ENCODE data around the gene NWD2. TPM values are rescaled to one million over a fixed set of nuclear protein-coding genes. Genes with fewer than 3 reads are reported as not detected.

Gene NWD2
- total and polyA plus RNA-seq, 10 of the 15 experiments (the other 5 are each of a cell fraction or from before 2014, with no cell fraction given), result not detected

DNA sequence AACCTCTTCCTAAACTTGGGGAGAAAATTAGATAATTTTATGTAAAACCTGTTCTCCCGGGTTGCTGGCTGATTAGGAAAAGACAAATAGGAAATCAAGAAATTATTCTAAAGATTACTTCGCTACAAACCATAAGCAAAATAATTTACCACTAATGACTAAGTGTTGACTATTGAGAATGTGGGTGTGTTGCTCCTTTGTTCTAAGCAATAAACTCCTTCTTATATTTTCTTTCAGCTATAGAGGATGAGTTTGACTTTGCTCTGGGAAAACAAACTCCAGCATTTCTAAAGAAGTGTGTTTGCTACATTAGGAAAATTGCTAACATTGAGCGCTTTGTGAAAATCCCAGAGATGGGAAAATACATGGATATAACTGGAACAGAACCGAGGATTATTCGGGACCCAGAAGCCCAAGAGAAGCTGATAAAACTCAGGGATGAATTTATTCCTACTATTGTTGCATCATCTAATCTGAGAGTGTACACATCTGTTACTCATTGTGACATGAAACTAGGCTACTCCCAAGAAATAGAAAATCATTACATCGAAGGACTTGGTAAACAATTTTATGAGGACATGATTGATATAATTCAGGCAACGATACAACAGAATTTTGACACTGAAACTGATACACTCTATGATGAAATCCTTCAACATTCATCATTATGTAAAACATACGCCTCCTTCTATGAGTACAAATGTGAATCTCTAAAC is 194.2 kb downstream of the NWD2 start:
- ChIA-PET SMC1A (ENCODE audit: uncharacterized antibody, unreplicated experiment) (no interaction called here), POLR2A (no interaction called here), CTCF (interaction anchor here (0.9 to 1.8 kb wide), 2 partner anchors 49 to 164 kb away, joined by 3 to 6 read pairs; no protein-coding TSS in a partner anchor), RAD21 (ENCODE audit: unreplicated experiment) (no interaction called here)
- no peak overlapping the region for H2AFZ ChIP-seq (ENCODE audit: control insufficient read depth, low read depth, low read length)
- no peaks in the 10 kb centered on the region for H3K9me3 ChIP-seq (replicated peaks; ENCODE audit: control insufficient read depth, insufficient read depth, low read length)
- no peaks in the 10 kb centered on the region for H3K27me3 ChIP-seq (replicated peaks in 1 of 2; ENCODE audit: control insufficient read depth in 2 of 2, insufficient read depth in 2 of 2, low read length in 1 of 2)
- no peaks in the 10 kb centered on the region for H3K79me2 ChIP-seq (ENCODE audit: control insufficient read depth, insufficient read depth, low read length)
- in situ Hi-C loops (cut with MboI) (no loop called here), intact Hi-C loops (cut with micrococcal nuclease; ENCODE audit: unreplicated experiment) (loop anchor here (10.0 kb wide), 1 partner anchor 326 kb away; no protein-coding TSS in a partner anchor)
- no peaks in the 10 kb centered on the region for H4K20me1 ChIP-seq (ENCODE audit: control insufficient read depth, insufficient read depth)
- 28% methylated on average over 8 of the region's 8 CpGs for WGBS (ENCODE audit: insufficient coverage, insufficient replicate concordance, low lambda C conversion rate, missing lambda C conversion rate)
- no TSS peak for BruUV-seq (replicated peaks)
- no peaks in the 10 kb centered on the region for H3K4me1 ChIP-seq (ENCODE audit: control insufficient read depth, insufficient read depth, low read length)
- FAIRE-seq (no peak), ATAC-seq (no peak), DNase-seq (ENCODE audit: low read depth, low spot score) (no peak)
- no peaks in the 10 kb centered on the region for H3K36me3 ChIP-seq (ENCODE audit: control insufficient read depth in 2 of 2, insufficient read depth in 2 of 2, low read length in 1 of 2)
- no peak overlapping the region for H3K4me3 ChIP-seq
- H3K27ac ChIP-seq (ENCODE audit: control insufficient read depth, insufficient read depth), result no peak overlapping the region
- no peak overlapping the region for H3K9ac ChIP-seq (ENCODE audit: control insufficient read depth, insufficient read depth, low read length)
- H3K4me2 ChIP-seq (ENCODE audit: control insufficient read depth, insufficient read depth), result no peak overlapping the region
- TF ChIP-seq SMAD5 (IDR thresholded peaks at IDR 0.05; ENCODE audit: low read depth), result no peak
- no peak for TF ChIP-seq EGR1 (IDR thresholded peaks at IDR 0.05; ENCODE audit: borderline replicate concordance in 1 of 2, low read depth in 2 of 2, low read length in 2 of 2)
- no peak for TF ChIP-seq MEF2A (IDR thresholded peaks at IDR 0.05; ENCODE audit: insufficient read depth, low read depth, low read length)
- TF ChIP-seq, protein P1, sequence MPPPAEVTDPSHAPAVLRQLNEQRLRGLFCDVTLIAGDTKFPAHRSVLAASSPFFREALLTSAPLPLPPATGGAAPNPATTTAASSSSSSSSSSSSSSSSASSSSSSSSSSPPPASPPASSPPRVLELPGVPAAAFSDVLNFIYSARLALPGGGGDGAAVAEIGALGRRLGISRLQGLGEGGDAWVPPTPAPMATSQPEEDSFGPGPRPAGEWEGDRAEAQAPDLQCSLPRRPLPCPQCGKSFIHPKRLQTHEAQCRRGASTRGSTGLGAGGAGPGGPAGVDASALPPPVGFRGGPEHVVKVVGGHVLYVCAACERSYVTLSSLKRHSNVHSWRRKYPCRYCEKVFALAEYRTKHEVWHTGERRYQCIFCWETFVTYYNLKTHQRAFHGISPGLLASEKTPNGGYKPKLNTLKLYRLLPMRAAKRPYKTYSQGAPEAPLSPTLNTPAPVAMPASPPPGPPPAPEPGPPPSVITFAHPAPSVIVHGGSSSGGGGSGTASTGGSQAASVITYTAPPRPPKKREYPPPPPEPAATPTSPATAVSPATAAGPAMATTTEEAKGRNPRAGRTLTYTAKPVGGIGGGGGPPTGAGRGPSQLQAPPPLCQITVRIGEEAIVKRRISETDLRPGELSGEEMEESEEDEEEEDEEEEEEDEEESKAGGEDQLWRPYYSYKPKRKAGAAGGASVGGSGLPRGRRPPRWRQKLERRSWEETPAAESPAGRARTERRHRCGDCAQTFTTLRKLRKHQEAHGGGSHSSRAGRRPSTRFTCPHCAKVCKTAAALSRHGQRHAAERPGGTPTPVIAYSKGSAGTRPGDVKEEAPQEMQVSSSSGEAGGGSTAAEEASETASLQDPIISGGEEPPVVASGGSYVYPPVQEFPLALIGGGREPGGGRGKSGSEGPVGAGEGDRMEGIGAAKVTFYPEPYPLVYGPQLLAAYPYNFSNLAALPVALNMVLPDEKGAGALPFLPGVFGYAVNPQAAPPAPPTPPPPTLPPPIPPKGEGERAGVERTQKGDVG (CRISPR knock-in tag; IDR thresholded peaks at IDR 0.05), result no peak
- no peak for TF ChIP-seq EED (IDR thresholded peaks at IDR 0.05; ENCODE audit: low read depth)
- TF ChIP-seq CHD1 (IDR thresholded peaks at IDR 0.05; ENCODE audit: low read depth, low read length), result no peak
- no peak for TF ChIP-seq RBBP5 (conservative IDR thresholded peaks at IDR 0.05)
- no peak for TF ChIP-seq TARDBP (IDR thresholded peaks at IDR 0.05; ENCODE audit: borderline replicate concordance)
- no peak for TF ChIP-seq PAX5 (IDR thresholded peaks at IDR 0.05; ENCODE audit: borderline replicate concordance, low read depth, low read length)
- TF ChIP-seq, protein P2, sequence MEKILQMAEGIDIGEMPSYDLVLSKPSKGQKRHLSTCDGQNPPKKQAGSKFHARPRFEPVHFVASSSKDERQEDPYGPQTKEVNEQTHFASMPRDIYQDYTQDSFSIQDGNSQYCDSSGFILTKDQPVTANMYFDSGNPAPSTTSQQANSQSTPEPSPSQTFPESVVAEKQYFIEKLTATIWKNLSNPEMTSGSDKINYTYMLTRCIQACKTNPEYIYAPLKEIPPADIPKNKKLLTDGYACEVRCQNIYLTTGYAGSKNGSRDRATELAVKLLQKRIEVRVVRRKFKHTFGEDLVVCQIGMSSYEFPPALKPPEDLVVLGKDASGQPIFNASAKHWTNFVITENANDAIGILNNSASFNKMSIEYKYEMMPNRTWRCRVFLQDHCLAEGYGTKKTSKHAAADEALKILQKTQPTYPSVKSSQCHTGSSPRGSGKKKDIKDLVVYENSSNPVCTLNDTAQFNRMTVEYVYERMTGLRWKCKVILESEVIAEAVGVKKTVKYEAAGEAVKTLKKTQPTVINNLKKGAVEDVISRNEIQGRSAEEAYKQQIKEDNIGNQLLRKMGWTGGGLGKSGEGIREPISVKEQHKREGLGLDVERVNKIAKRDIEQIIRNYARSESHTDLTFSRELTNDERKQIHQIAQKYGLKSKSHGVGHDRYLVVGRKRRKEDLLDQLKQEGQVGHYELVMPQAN (conservative IDR thresholded peaks at IDR 0.05), result no peak
- no peak for TF ChIP-seq ZNF622 (IDR thresholded peaks at IDR 0.05)
- no peak for TF ChIP-seq SIN3A (IDR thresholded peaks at IDR 0.05; ENCODE audit: low read depth, low read length)
- TF ChIP-seq, protein P3, sequence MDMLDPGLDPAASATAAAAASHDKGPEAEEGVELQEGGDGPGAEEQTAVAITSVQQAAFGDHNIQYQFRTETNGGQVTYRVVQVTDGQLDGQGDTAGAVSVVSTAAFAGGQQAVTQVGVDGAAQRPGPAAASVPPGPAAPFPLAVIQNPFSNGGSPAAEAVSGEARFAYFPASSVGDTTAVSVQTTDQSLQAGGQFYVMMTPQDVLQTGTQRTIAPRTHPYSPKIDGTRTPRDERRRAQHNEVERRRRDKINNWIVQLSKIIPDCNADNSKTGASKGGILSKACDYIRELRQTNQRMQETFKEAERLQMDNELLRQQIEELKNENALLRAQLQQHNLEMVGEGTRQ (IDR thresholded peaks at IDR 0.05; ENCODE audit: borderline replicate concordance, low read depth, low read length), result no peak
- TF ChIP-seq, protein P4, sequence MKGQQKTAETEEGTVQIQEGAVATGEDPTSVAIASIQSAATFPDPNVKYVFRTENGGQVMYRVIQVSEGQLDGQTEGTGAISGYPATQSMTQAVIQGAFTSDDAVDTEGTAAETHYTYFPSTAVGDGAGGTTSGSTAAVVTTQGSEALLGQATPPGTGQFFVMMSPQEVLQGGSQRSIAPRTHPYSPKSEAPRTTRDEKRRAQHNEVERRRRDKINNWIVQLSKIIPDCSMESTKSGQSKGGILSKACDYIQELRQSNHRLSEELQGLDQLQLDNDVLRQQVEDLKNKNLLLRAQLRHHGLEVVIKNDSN (IDR thresholded peaks at IDR 0.05; ENCODE audit: borderline replicate concordance, extremely low read length, insufficient read depth, low read depth, low read length), result no peak
